GM19043 (cell line): ENCODE data around the gene SH3RF1.

Source experiments
- ATAC-seq: cut with Tn5 transposase; IDR thresholded peaks from one replicate; pipeline ENCODE4 v1.9.1; 2021; ENCODE audit warnings: low read depth; ENCODE audit not compliant: unreplicated experiment

The SH3RF1 gene

GRCh38 chr4:169080981-169081380 is 189.8 kb downstream of the SH3RF1 start:
- ATAC-seq = no peak

GRCh38 chr4:169079942-169080827 is 190.6 kb downstream of the SH3RF1 start:
- peak; percentile 90 for ATAC-seq

- no peak for ATAC-seq
Measured at GRCh38 chr4:169074117-169074516, 196.6 kb downstream of the SH3RF1 start.

- ATAC-seq = no peak
Measured at GRCh38 chr4:169071747-169072146, 199.0 kb downstream of the SH3RF1 start.

GRCh38 chr4:169070895-169071218 is 199.9 kb downstream of the SH3RF1 start:
- ATAC-seq = no peak

GRCh38 chr4:169070071-169070894 is 200.5 kb downstream of the SH3RF1 start:
- ATAC-seq = no peak

GRCh38 chr4:169068423-169068822 is 202.3 kb downstream of the SH3RF1 start:
- ATAC-seq = peak; percentile 75

GRCh38 chr4:169066934-169067333 is 203.8 kb downstream of the SH3RF1 start:
- ATAC-seq = no peak

- ATAC-seq = no peak
Measured at GRCh38 chr4:169064296-169064695, 206.5 kb downstream of the SH3RF1 start.

- ATAC-seq = no peak
Measured at GRCh38 chr4:169063441-169063840, 207.3 kb downstream of the SH3RF1 start.

- no peak for ATAC-seq
Measured at GRCh38 chr4:169062897-169063244, 207.9 kb downstream of the SH3RF1 start.

GRCh38 chr4:169061386-169061785 is 209.4 kb downstream of the SH3RF1 start:
- no peak for ATAC-seq

- ATAC-seq = no peak
Measured at GRCh38 chr4:169060391-169061091, 210.2 kb downstream of the SH3RF1 start.

- ATAC-seq = no peak
Measured at GRCh38 chr4:169059306-169060211, 211.2 kb downstream of the SH3RF1 start.

- ATAC-seq = no peak
Measured at GRCh38 chr4:169058312-169058711, 212.4 kb downstream of the SH3RF1 start.

- ATAC-seq = peak; percentile 53
Measured at GRCh38 chr4:169054879-169055278, 215.9 kb downstream of the SH3RF1 start.

GRCh38 chr4:169052594-169052945 is 218.2 kb downstream of the SH3RF1 start:
- no peak for ATAC-seq

GRCh38 chr4:169051761-169052593 is 218.8 kb downstream of the SH3RF1 start:
- no peak for ATAC-seq
